Subcutaneous preadipocyte (primary cell): ENCODE data around the gene HES4. TPM values are rescaled to one million over a fixed set of nuclear protein-coding genes. Genes with fewer than 3 reads are reported as not detected.

Source experiments
- small RNA-seq: library from RNA; depleted of rRNA; stranded (forward); fragments of <200 nt; gene quantifications from one replicate; pipeline ENCODE3, GENCODE V24; 2012
- total RNA-seq: library from RNA; depleted of rRNA; stranded (reverse); fragments of >200 nt; gene quantifications from 2 replicates; pipeline ENCODE4 v1.2.3, GENCODE V29; 2012

Gene HES4
- total RNA-seq: not detected in 2 replicates

DNA sequence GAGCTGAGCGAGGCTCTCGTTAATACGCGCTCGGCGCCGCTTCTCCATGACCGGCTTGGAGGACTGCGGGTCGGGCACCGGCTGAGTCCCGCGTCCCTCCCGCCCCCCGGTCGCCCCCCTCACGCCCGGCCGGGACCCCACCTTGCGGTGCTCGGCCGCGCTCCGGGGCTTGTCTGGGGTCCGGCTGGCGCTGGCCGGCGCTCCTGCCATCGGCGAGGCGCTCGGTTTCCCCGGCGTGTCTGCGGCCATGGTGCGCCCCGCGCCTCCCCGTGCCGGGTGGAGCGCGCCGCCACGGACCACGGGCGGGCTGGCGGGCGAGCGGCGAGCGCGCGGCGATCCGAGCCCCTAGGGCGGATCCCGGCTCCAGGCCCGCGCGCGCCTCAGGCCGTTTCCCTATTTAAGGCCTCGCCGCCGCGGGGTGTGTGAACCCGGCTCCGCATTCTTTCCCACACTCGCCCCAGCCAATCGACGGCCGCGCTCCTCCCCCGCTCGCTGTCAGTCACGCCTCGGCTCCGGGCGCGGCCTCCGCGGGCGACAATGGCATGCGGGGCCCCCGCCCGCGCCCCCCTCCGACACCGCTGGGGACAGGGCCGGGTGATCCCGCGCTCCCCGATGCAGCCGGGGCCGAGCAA is at the start of gene HES4:
Gene HES4, minus strand, starts transcription at position 373 of the 632 bp plus-strand sequence. Its CDS starts 124 bp downstream, at position 249.

DNA sequence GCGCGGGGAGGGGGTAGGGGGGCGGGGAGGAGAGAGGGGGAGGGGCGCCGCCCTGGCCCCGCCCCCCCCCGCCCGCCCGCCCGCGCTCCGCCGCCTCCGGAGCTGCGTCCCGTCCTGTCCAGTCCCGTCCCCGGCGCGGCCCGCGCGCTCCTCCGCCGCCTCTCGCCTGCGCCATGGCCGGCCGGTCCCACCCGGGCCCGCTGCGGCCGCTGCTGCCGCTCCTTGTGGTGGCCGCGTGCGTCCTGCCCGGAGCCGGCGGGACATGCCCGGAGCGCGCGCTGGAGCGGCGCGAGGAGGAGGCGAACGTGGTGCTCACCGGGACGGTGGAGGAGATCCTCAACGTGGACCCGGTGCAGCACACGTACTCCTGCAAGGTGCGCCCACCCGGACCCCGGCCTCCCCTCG is 20.1 kb upstream of the HES4 start, which contains the start of gene AGRN:
Gene AGRN, plus strand, starts transcription at position 121 of the 405 bp plus-strand sequence. Its CDS starts 53 bp downstream, at position 174.

DNA sequence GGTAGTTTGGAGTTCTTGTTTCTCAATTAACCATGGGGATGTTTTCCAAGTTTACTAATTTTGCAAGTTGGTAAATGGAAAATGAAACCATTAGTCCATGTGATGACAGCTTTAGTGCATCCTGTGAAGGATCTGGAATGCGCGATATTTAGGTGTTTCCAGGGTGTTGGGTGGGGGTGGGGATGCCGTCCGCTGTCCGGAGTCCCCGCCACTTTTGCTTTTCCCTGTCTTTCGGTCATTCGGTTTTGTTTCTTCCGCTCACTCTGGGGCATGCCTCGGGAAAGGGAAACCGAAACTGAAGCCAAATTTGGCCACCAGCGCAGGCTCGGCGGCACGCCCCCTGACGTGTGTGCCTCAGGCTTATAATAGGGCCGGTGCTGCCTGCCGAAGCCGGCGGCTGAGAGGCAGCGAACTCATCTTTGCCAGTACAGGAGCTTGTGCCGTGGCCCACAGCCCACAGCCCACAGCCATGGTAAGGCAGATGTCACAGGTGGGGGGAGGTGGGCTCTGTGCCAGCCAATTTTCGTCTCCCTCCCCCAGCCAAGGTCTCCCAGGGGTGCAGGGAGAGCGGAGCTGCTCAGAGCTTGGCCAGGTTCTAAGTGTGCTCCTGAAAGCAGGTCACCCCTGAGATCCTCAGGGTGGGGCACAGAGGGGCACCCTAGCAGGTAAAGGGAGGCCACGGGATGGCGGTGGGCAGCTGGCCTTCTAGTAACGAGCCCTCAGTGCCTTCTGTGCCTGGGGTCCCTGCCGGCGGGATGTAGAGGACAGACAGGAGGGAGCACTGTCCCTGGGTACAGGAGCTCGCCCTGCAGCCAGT is 13.4 kb upstream of the HES4 start, which contains the start of gene ISG15:
Gene ISG15, plus strand, starts transcription at position 393 of the 817 bp plus-strand sequence. Its CDS starts 77 bp downstream, at position 470.

GRCh38 chr1:981955-982558 is 17.8 kb downstream of the HES4 start, which contains the start of gene PERM1:
TSS of gene PERM1 (minus strand) at chr1:982093. CDS start at chr1:981029, 1,064 bp downstream.

GRCh38 chr1:966135-966703 is 33.7 kb downstream of the HES4 start, which contains the start of gene PLEKHN1:
TSS of gene PLEKHN1 (plus strand) at chr1:966482. CDS start at chr1:966532, 50 bp downstream.

DNA sequence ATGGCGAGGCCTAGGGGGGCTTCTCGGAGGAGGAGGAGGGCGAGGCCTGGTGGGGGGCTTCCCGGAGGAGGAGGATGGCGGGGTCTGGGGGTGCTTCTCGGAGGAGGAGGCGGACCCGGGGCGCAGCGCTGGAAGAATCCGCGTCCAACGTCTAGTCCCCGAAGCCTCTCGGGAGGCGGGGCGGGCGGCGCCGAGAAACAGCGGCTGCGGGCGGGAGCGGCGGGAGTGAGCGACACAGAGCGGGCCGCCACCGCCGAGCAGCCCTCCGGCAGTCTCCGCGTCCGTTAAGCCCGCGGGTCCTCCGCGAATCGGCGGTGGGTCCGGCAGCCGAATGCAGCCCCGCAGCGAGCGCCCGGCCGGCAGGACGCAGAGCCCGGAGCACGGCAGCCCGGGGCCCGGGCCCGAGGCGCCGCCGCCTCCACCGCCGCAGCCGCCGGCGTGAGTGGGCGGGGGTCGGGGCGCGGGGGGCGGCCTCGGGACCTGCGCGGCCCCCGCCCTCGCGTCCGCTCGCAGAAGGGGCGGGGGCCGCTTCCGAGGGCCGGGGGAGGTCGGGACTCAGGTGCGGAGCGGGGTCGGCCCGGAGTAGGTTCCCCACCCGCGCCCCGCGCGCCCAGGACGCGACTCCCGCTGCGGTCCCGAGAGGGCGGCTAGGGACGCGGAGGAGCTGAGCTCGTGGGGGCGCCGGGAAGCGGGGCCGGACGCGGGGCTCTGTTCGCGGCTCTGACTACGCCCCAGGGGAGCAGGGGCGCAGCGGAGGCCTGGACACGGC is 39.4 kb downstream of the HES4 start, which contains the start of gene KLHL17:
Gene KLHL17, plus strand, starts transcription at position 222 of the 769 bp plus-strand sequence. Its CDS starts 110 bp downstream, at position 332.

DNA sequence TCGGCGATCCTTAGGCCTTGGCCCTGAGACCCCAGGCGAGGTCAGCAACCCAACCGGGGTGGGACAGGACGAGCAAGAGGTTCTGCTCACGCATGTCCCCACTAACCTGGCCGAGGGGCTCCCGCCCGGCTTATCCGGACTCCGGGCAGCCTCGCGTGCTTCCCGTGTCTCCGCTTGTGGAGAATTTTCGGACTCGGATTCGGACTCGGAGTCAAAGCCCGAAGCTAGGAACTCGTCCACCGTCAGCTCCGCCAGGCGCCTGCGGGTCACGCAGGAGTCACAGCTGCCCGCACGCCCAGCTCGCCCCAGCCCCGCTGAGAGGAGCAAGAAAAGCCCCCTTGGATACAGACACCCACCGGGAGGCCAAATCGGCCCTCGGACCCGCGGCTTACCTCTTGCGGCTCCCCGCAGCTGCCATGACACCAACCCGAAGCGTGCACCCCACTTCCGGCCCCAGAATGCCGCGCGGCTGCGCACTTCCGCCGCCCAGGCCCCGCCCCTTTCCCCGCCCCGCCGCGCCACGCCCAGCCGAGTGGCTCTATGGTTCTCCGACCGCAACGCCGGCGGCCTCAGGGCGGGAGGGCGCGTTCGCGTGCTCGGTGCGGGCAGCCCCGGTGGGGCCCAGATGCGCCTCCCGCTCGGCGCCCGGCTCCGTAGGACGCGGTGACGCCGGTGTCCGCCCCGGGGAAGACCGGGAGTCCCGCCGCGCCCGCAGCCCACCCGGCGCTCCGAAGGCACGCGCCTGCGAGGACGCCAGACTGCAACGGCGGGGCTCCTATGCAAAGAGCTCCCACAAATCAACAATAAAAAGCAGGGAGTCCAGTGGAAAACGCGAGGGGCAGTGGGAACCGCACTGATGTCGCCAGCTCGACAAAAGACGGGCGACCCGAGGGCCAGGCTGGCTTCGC is 40.8 kb downstream of the HES4 start, which contains the start of gene NOC2L:
Gene NOC2L, minus strand, starts transcription at position 434 of the 908 bp plus-strand sequence. Its CDS starts 16 bp downstream, at position 418.

Small RNAs within 50 kb of the gene (small RNA-seq; reads per million reads assigned to genes)
- not detected for gene AL645608.3

Other genes starting within 250 kb of the HES4 start
- under 0.01 and 0.20 TPM in 2 replicates for gene SAMD11, start 76.2 kb downstream of the HES4 start, total RNA-seq
- 76.4 and 120 TPM in 2 replicates for gene NOC2L, start 40.8 kb downstream of the HES4 start, total RNA-seq
- 4.8 and 9.2 TPM in 2 replicates for gene KLHL17, start 39.5 kb downstream of the HES4 start, total RNA-seq
- gene PLEKHN1, start 33.6 kb downstream of the HES4 start, total RNA-seq: 0.73 and 1.2 TPM in 2 replicates
- not detected in 2 replicates for gene PERM1, start 18.0 kb downstream of the HES4 start, total RNA-seq
- 45.6 and 47.1 TPM in 2 replicates for gene ISG15, start 13.4 kb upstream of the HES4 start, total RNA-seq
- 9.9 and 19.2 TPM in 2 replicates for gene AGRN, start 20.0 kb upstream of the HES4 start, total RNA-seq
- gene RNF223, start 74.2 kb upstream of the HES4 start, total RNA-seq: not detected in 2 replicates
- 5.9 and 11.5 TPM in 2 replicates for gene C1orf159, start 116.0 kb upstream of the HES4 start, total RNA-seq
- gene TTLL10, start 173.8 kb upstream of the HES4 start, total RNA-seq: not detected in 2 replicates
- gene TNFRSF18, start 206.5 kb upstream of the HES4 start, total RNA-seq: not detected in 2 replicates
- under 0.01 TPM in 1 of 2 replicates, not detected in the other for gene TNFRSF4, start 214.1 kb upstream of the HES4 start, total RNA-seq
- 87.6 and 101 TPM in 2 replicates for gene SDF4, start 231.9 kb upstream of the HES4 start, total RNA-seq
- 20.6 and 22.3 TPM in 2 replicates for gene B3GALT6, start 232.1 kb upstream of the HES4 start, total RNA-seq
- gene C1QTNF12, start 246.6 kb upstream of the HES4 start, total RNA-seq: 0.59 and 1.8 TPM in 2 replicates